Esophagus (tissue), 2 donors: Measurements from ENCODE around the gene MT1A. TPM values are rescaled to one million over a fixed set of nuclear protein-coding genes. Genes with fewer than 3 reads are reported as not detected.
"Not testable (repeated sequence)": the region's sequence is repeated elsewhere in the genome, so short reads cannot be mapped to it uniquely, and the experiment has no call there.

Experiments
- H3K27ac ChIP-seq, 2 donors: one replicate each; pipeline ENCODE4 v1.5.1; 2013; ENCODE audit warnings: low read depth in 2 of 2, mild to moderate bottlenecking in 2 of 2, inconsistent platforms in 1 of 2, low read length in 1 of 2, moderate library complexity in 1 of 2
- H3K27me3 ChIP-seq, 2 donors: one replicate each; pipeline ENCODE4 v1.6.1; 2013; ENCODE audit warnings: low read length in 2 of 2, control low read depth in 1 of 2, mild to moderate bottlenecking in 1 of 2; ENCODE audit not compliant: insufficient read depth in 2 of 2, control insufficient read depth in 1 of 2
- H3K36me3 ChIP-seq, 2 donors: one replicate each; pipeline ENCODE4 v1.6.1; 2013; ENCODE audit warnings: low read length in 1 of 2; ENCODE audit not compliant: control insufficient read depth in 2 of 2, insufficient read depth in 2 of 2
- H3K4me1 ChIP-seq, 2 donors: one replicate each; pipeline ENCODE4 v1.6.1; 2013; ENCODE audit warnings: low read length in 1 of 2; ENCODE audit not compliant: control insufficient read depth in 2 of 2, insufficient read depth in 2 of 2
- H3K4me3 ChIP-seq, 2 donors: one replicate each; pipeline ENCODE4 v1.5.1; 2013; ENCODE audit warnings: low read length in 2 of 2, mild to moderate bottlenecking in 2 of 2, low read depth in 1 of 2, moderate library complexity in 1 of 2
- H3K9me3 ChIP-seq, 2 donors: one replicate each; pipeline ENCODE4 v1.6.1; 2013; ENCODE audit warnings: mild to moderate bottlenecking in 2 of 2, low read depth in 1 of 2, low read length in 1 of 2, moderate library complexity in 1 of 2; ENCODE audit not compliant: control insufficient read depth in 2 of 2, insufficient read depth in 1 of 2
- WGBS, 2 donors: extraction: QIAGEN DNeasy Blood & Tissue Kit; methylation state at CpG; one replicate each; pipeline ENCODE4 v1.1.7; 2013; 5-methylcytosine and 5-hydroxymethylcytosine counted together
- polyA plus RNA-seq, 2 donors: library from polyadenylated mRNA; stranded (reverse); fragments of 200-250 nt; gene quantifications; one replicate each; pipeline ENCODE4 v1.2.3, GENCODE V29; 2013
- donor health status: healthy with polysubstance abuse.
- donor health status: Bipolar disorder and iron deficiency.

The MT1A gene
- polyA plus RNA-seq, 2 donors, result 9.8 to 10.3 TPM

- not testable (repeated sequence) for H3K27me3 ChIP-seq
- WGBS, 2 donors, result 58 to 60% methylated on average over 2 of the region's 2 CpGs
Observed at GRCh38 chr16:56671691-56672090, 33.2 kb downstream of the MT1A start.

GRCh38 chr16:56672171-56672570 is 33.7 kb downstream of the MT1A start:
- not testable (repeated sequence) for H3K4me3 ChIP-seq, H3K27ac ChIP-seq, H3K9me3 ChIP-seq, H3K36me3 ChIP-seq, H3K27me3 ChIP-seq
- H3K4me1 ChIP-seq, result peaks cover 15 to 17% of the 10 kb centered on the region in 2 donors
- 81 to 92% methylated on average over 3 of the region's 3 CpGs for WGBS, 2 donors

More at GRCh38 chr16:56671691-56672090, 33.2 kb downstream of the MT1A start:
- H3K9me3 ChIP-seq, H3K36me3 ChIP-seq, H3K4me3 ChIP-seq, H3K27ac ChIP-seq: not testable (repeated sequence)
- peaks cover 15 to 17% of the 10 kb centered on the region in 2 donors for H3K4me1 ChIP-seq

GRCh38 chr16:56672761-56673536 is 34.5 kb downstream of the MT1A start:
- H3K36me3 ChIP-seq, result no peaks in the 10 kb centered on the region
- peaks cover 0 to 4% of the 10 kb centered on the region in 2 donors for H3K27me3 ChIP-seq

GRCh38 chr16:56673921-56674320 is 35.5 kb downstream of the MT1A start:
- Histone ChIP-seq H3K4me3 (no peak overlapping the region), H3K4me1 (peaks cover 8 to 12% of the 10 kb centered on the region in 2 donors), H3K27me3 (peaks cover 0 to 4% of the 10 kb centered on the region in 2 donors), H3K36me3 (no peaks in the 10 kb centered on the region), H3K27ac (no peak overlapping the region), H3K9me3 (no peaks in the 10 kb centered on the region)
- 38 to 39% methylated on average over 12 of the region's 12 CpGs for WGBS, 2 donors

More at GRCh38 chr16:56672761-56673536, 34.5 kb downstream of the MT1A start:
- H3K27ac ChIP-seq, result no peak overlapping the region
- no peak overlapping the region for H3K4me3 ChIP-seq
- H3K4me1 ChIP-seq, result peaks cover 15% of the 10 kb centered on the region in 2 donors
- 86 to 87% methylated on average over 11 of the region's 11 CpGs for WGBS, 2 donors
- no peaks in the 10 kb centered on the region for H3K9me3 ChIP-seq

- H3K4me3 ChIP-seq, H3K9me3 ChIP-seq, H3K36me3 ChIP-seq, H3K27ac ChIP-seq, H3K4me1 ChIP-seq, H3K27me3 ChIP-seq: not testable (repeated sequence)
- WGBS, 2 donors, result 78 to 81% methylated on average over 6 of the region's 6 CpGs
Observed at GRCh38 chr16:56674570-56674969, 36.1 kb downstream of the MT1A start.

GRCh38 chr16:56675685-56676210 is 37.3 kb downstream of the MT1A start:
- no peaks in the 10 kb centered on the region for H3K36me3 ChIP-seq
- WGBS, 2 donors, result 26 to 36% methylated on average over 14 to 32 of the region's 32 CpGs
- H3K27me3 ChIP-seq, result no peaks in the 10 kb centered on the region

GRCh38 chr16:56677474-56677873 is 39.0 kb downstream of the MT1A start:
- Histone ChIP-seq H3K27me3 (no peaks in the 10 kb centered on the region), H3K27ac (no peak overlapping the region), H3K9me3 (no peaks in the 10 kb centered on the region), H3K4me3 (no peak overlapping the region), H3K4me1 (peaks cover 0 to 7% of the 10 kb centered on the region in 2 donors), H3K36me3 (no peaks in the 10 kb centered on the region)
- WGBS, 2 donors, result 75 to 77% methylated on average over 3 of the region's 3 CpGs

More at GRCh38 chr16:56675685-56676210, 37.3 kb downstream of the MT1A start:
- Histone ChIP-seq H3K27ac (peak overlapping the region in 1 of 2 donors; percentile 4), H3K9me3 (no peaks in the 10 kb centered on the region), H3K4me3 (peak overlapping the region; percentile 5 to 31), H3K4me1 (peaks cover 0 to 5% of the 10 kb centered on the region in 2 donors)

GRCh38 chr16:56679078-56679730 is 40.7 kb downstream of the MT1A start:
- Histone ChIP-seq H3K4me1 (peaks cover 1 to 10% of the 10 kb centered on the region in 2 donors), H3K36me3 (no peaks in the 10 kb centered on the region), H3K27ac (peak overlapping the region in 1 of 2 donors; percentile 7), H3K9me3 (no peaks in the 10 kb centered on the region), H3K27me3 (no peaks in the 10 kb centered on the region), H3K4me3 (no peak overlapping the region)
- 92% methylated on average over 3 of the region's 3 CpGs for WGBS, 2 donors

GRCh38 chr16:56679818-56680217 is 41.4 kb downstream of the MT1A start:
- Histone ChIP-seq H3K9me3 (no peaks in the 10 kb centered on the region), H3K4me3 (no peak overlapping the region), H3K27ac (peak overlapping the region in 1 of 2 donors; percentile 7), H3K27me3 (no peaks in the 10 kb centered on the region), H3K36me3 (no peaks in the 10 kb centered on the region), H3K4me1 (peaks cover 2 to 10% of the 10 kb centered on the region in 2 donors)
- 80 to 81% methylated on average over 6 of the region's 6 CpGs for WGBS, 2 donors
